IMR-90 (cell line): ENCODE data around the gene DPF1. TPM values are rescaled to one million over a fixed set of nuclear protein-coding genes. Genes with fewer than 3 reads are reported as not detected.

ENCODE experiments used
- ATAC-seq: fragments of 200-7000 bp; cut with Tn5 transposase; 2 replicates; pipeline ENCODE4 v1.9.1; 2020; ENCODE audit warnings: low read depth, mild to moderate bottlenecking, moderate library complexity
- BruUV-seq: library from RNA; stranded (reverse); fragments of 400-500 nt; replicated peaks from 2 replicates; lab custom pipeline; 2021; lab: Mats Ljungman, UMichigan
- CTCF ChIA-PET: fragments of 300-600 bp; formaldehyde crosslinking; extraction: SDS; loops from one replicate; lab custom pipeline; 2021; ENCODE audit warnings: antibody characterized with exemption; lab: Yijun Ruan, JAX
- POLR2A ChIA-PET: fragments of 300-600 bp; sonication (Branson Sonifier 250); formaldehyde crosslinking; loops from one replicate; lab custom pipeline; 2022; ENCODE audit warnings: antibody characterized with exemption; ENCODE audit not compliant: unreplicated experiment; lab: Charles Lee
- DNase-seq: peaks from one replicate; pipeline ENCODE4 v3.0.0; 2013
- H2AFZ ChIP-seq: replicated peaks from 2 replicates; pipeline ENCODE3; 2013; ENCODE audit warnings: low read length, mild to moderate bottlenecking; ENCODE audit not compliant: poor library complexity
- H2AK5ac ChIP-seq: 2 replicates; pipeline ENCODE4 v1.6.1; 2013; ENCODE audit warnings: low read depth, low read length, inconsistent platforms
- H2AK9ac ChIP-seq: replicated peaks from 2 replicates; pipeline ENCODE3; 2013; ENCODE audit warnings: mild to moderate bottlenecking, low read depth, low read length, moderate library complexity; ENCODE audit not compliant: poor library complexity
- H2BK120ac ChIP-seq: 2 replicates; pipeline ENCODE4 v1.6.1; 2013; ENCODE audit warnings: low read depth, low read length, inconsistent platforms
- H2BK15ac ChIP-seq: 3 replicates; pipeline ENCODE4 v1.6.1; 2013; ENCODE audit warnings: low read depth, low read length, inconsistent platforms
- H2BK20ac ChIP-seq: 2 replicates; pipeline ENCODE4 v1.6.1; 2013; ENCODE audit warnings: low read depth, mild to moderate bottlenecking, inconsistent platforms, low read length, moderate library complexity
- H2BK5ac ChIP-seq: 2 replicates; pipeline ENCODE4 v1.6.1; 2013; ENCODE audit warnings: mild to moderate bottlenecking, low read depth, low read length, inconsistent platforms; ENCODE audit not compliant: poor library complexity, severe bottlenecking
- H3K14ac ChIP-seq: replicated peaks from 2 replicates; pipeline ENCODE4 v1.6.1; 2013; ENCODE audit warnings: low read depth, low read length, inconsistent platforms
- H3K18ac ChIP-seq: 2 replicates; pipeline ENCODE4 v1.6.1; 2013; ENCODE audit warnings: low read depth, low read length, control low read depth
- H3K23ac ChIP-seq: 2 replicates; pipeline ENCODE4 v1.6.1; 2013; ENCODE audit warnings: low read depth, low read length, inconsistent platforms
- H3K27ac ChIP-seq: 2 replicates; pipeline ENCODE4 v1.5.1; 2013; ENCODE audit warnings: mild to moderate bottlenecking, control low read depth, low read length; ENCODE audit not compliant: insufficient read depth
- H3K27me3 ChIP-seq: 2 replicates; pipeline ENCODE4 v1.6.1; 2013; ENCODE audit warnings: low read length; ENCODE audit not compliant: control insufficient read depth, insufficient read depth
- H3K36me3 ChIP-seq: 2 replicates; pipeline ENCODE4 v1.6.1; 2013; ENCODE audit warnings: low read length, mixed read lengths; ENCODE audit not compliant: control insufficient read depth, insufficient read depth
- H3K4ac ChIP-seq: 2 replicates; pipeline ENCODE4 v1.6.1; 2013; ENCODE audit warnings: low read depth, low read length, inconsistent platforms
- H3K4me1 ChIP-seq: 2 replicates; pipeline ENCODE4 v1.6.1; 2013; ENCODE audit warnings: low read length, mixed read lengths; ENCODE audit not compliant: control insufficient read depth, insufficient read depth
- H3K4me2 ChIP-seq: 2 replicates; pipeline ENCODE4 v1.6.1; 2013; ENCODE audit warnings: low read depth, mild to moderate bottlenecking, control low read depth, low read length, moderate library complexity
- H3K4me3 ChIP-seq: 2 replicates; pipeline ENCODE4 v1.5.1; 2013; ENCODE audit warnings: low read depth, mild to moderate bottlenecking, control low read depth, low read length, moderate library complexity; ENCODE audit not compliant: insufficient read depth
- H3K56ac ChIP-seq: 2 replicates; pipeline ENCODE4 v1.6.1; 2013; ENCODE audit warnings: low read length, inconsistent platforms; ENCODE audit not compliant: insufficient read depth; ENCODE audit errors: extremely low read depth
- H3K79me1 ChIP-seq, 2 experiments: 2 replicates each; pipeline ENCODE4 v1.6.1; 2013; ENCODE audit warnings: low read length in 2 of 2, inconsistent platforms in 1 of 2, low read depth in 1 of 2
- H3K9ac ChIP-seq: 2 replicates; pipeline ENCODE4 v1.6.1; 2013; ENCODE audit warnings: low read depth, low read length, control low read depth
- H3K9me1 ChIP-seq: 2 replicates; pipeline ENCODE4 v1.6.1; 2013; ENCODE audit warnings: low read length, inconsistent platforms; ENCODE audit not compliant: insufficient read depth
- H3K9me3 ChIP-seq: 2 replicates; pipeline ENCODE4 v1.6.1; 2013; ENCODE audit warnings: low read length; ENCODE audit not compliant: control insufficient read depth, insufficient read depth
- H4K20me1 ChIP-seq: 2 replicates; pipeline ENCODE4 v1.6.1; 2013; ENCODE audit warnings: low read length, inconsistent platforms; ENCODE audit not compliant: insufficient read depth
- H4K5ac ChIP-seq: 2 replicates; pipeline ENCODE4 v1.6.1; 2013; ENCODE audit warnings: mild to moderate bottlenecking, low read depth, low read length, control low read depth
- H4K8ac ChIP-seq, 2 experiments: 2 replicates each; pipeline ENCODE4 v1.6.1; 2013; ENCODE audit warnings: low read depth in 2 of 2, low read length in 2 of 2, control low read depth in 1 of 2, inconsistent platforms in 1 of 2
- H4K91ac ChIP-seq: 2 replicates; pipeline ENCODE4 v1.6.1; 2013; ENCODE audit warnings: low read depth, low read length, inconsistent platforms; ENCODE audit not compliant: insufficient read depth
- BHLHE40 ChIP-seq: fragments of 150-350 bp; IDR thresholded peaks from 2 replicates; pipeline ENCODE4 v1.6.1; 2016; ENCODE audit warnings: mild to moderate bottlenecking, low read depth, low read length
- CEBPB ChIP-seq: IDR thresholded peaks from 2 replicates; pipeline ENCODE4 v1.6.1; 2012; ENCODE audit warnings: low read depth, low read length, improper control_type of control experiment
- CHD1 ChIP-seq: IDR thresholded peaks from 2 replicates; pipeline ENCODE4 v1.6.1; 2012; ENCODE audit warnings: low read depth, low read length, improper control_type of control experiment
- CTCF ChIP-seq: conservative IDR thresholded peaks from 2 replicates; pipeline ENCODE4 v1.5.1; 2012; ENCODE audit warnings: mild to moderate bottlenecking, low read depth, low read length, improper control_type of control experiment
- ELK1 ChIP-seq: fragments of 150-350 bp; IDR thresholded peaks from 2 replicates; pipeline ENCODE4 v1.6.1; 2016; ENCODE audit warnings: low read depth, mild to moderate bottlenecking, low read length, moderate library complexity, borderline replicate concordance
- FOS ChIP-seq: fragments of 150-350 bp; IDR thresholded peaks from 2 replicates; pipeline ENCODE4 v1.6.1; 2016; ENCODE audit warnings: low read depth, low read length
- MAFK ChIP-seq: IDR thresholded peaks from 2 replicates; pipeline ENCODE4 v1.6.1; 2012; ENCODE audit warnings: low read depth, low read length, improper control_type of control experiment
- MAZ ChIP-seq: IDR thresholded peaks from 2 replicates; pipeline ENCODE4 v1.6.1; 2012; ENCODE audit warnings: low read depth, mild to moderate bottlenecking, low read length, improper control_type of control experiment, moderate library complexity, borderline replicate concordance
- MXI1 ChIP-seq: IDR thresholded peaks from 2 replicates; pipeline ENCODE4 v1.6.1; 2012; ENCODE audit warnings: low read depth, mild to moderate bottlenecking, low read length, moderate library complexity, borderline replicate concordance
- NFE2L2 ChIP-seq: fragments of 150-350 bp; IDR thresholded peaks from 2 replicates; pipeline ENCODE4 v1.6.1; 2016; ENCODE audit warnings: low read depth, mild to moderate bottlenecking, low read length
- RAD21 ChIP-seq: IDR thresholded peaks from 2 replicates; pipeline ENCODE4 v1.6.1; 2012; ENCODE audit warnings: low read length, improper control_type of control experiment
- RCOR1 ChIP-seq: IDR thresholded peaks from 2 replicates; pipeline ENCODE4 v1.6.1; 2012; ENCODE audit warnings: mild to moderate bottlenecking, low read length, improper control_type of control experiment; ENCODE audit not compliant: insufficient replicate concordance
- SMC3 ChIP-seq: fragments of 150-350 bp; IDR thresholded peaks from 2 replicates; pipeline ENCODE4 v1.6.1; 2016; ENCODE audit warnings: low read depth, mild to moderate bottlenecking, antibody characterized with exemption, low read length, moderate library complexity
- USF2 ChIP-seq: fragments of 150-350 bp; IDR thresholded peaks from 2 replicates; pipeline ENCODE4 v1.6.1; 2017; ENCODE audit warnings: mild to moderate bottlenecking, antibody characterized with exemption, low read length, low read depth
- WGBS, 2 experiments: methylation state at CpG; one replicate each; pipeline versions ENCODE4 v1.1.5 to v1.1.7; 2013; ENCODE audit warnings: missing lambda C conversion rate in 2 of 2; ENCODE audit not compliant: insufficient read length in 1 of 2; ENCODE audit errors: extremely low coverage in 2 of 2; 5-methylcytosine and 5-hydroxymethylcytosine counted together
- dilution Hi-C: fragments of 300-500 bp; cut with HindIII; formaldehyde crosslinking; loops from one replicate; pipeline ENCODE4 v1.14.3; 2018; ENCODE audit warnings: low sequenced_read_pairs; ENCODE audit not compliant: unreplicated experiment
- in situ Hi-C: fragments of 300-500 bp; cut with MboI; formaldehyde crosslinking; loops from 3 replicates; pipeline ENCODE4 v1.14.3; 2019; ENCODE audit warnings: low sequenced_read_pairs, inconsistent platforms, mixed read lengths
- intact Hi-C: fragments of 100-400 bp; cut with micrococcal nuclease; formaldehyde crosslinking; loops from 2 replicates; pipeline ENCODE4 v1.10.0; 2022
- polyA plus RNA-seq, 3 experiments: library from polyadenylated mRNA; depleted of rRNA; stranded (reverse); fragments of >200 nt; gene quantifications; 2 replicates each; pipeline ENCODE4 v1.2.3, GENCODE V29; 2012; ENCODE audit warnings: low replicate concordance in 1 of 3
- total RNA-seq: library from RNA; depleted of rRNA; stranded (reverse); fragments of >200 nt; gene quantifications from 2 replicates; pipeline ENCODE4 v1.2.3, GENCODE V29; 2012

The DPF1 gene
- total and polyA plus RNA-seq, 2 of the 4 experiments (the other 2 are of a cell fraction), result 3.2 to 5.5 TPM

- Histone ChIP-seq H3K4me1 (no peaks in the 10 kb centered on the region), H3K4me2 (no peak overlapping the region), H4K8ac (no peak overlapping the region), H2BK15ac (no peak overlapping the region), H3K4me3 (no peak overlapping the region), H3K23ac (no peak overlapping the region), H3K9ac (no peak overlapping the region), H2AFZ (no peak overlapping the region), H2BK120ac (no peak overlapping the region), H3K27me3 (no peaks in the 10 kb centered on the region), H3K36me3 (peaks cover 13% of the 10 kb centered on the region), H3K14ac (no peak overlapping the region), H2AK5ac (no peak overlapping the region), H2BK5ac (no peak overlapping the region), H4K91ac (no peak overlapping the region), H2AK9ac (no peak overlapping the region), H4K20me1 (no peaks in the 10 kb centered on the region), H3K56ac (no peak overlapping the region), H3K79me1 (peaks cover 0 to 12% of the 10 kb centered on the region in 2 experiments; a peak in 2 of 4 replicates), H3K9me3 (no peaks in the 10 kb centered on the region), H4K5ac (no peak overlapping the region), H3K18ac (no peak overlapping the region), H3K4ac (no peak overlapping the region), H3K27ac (no peak overlapping the region), H3K9me1 (peaks cover 6% of the 10 kb centered on the region; the same call in 1 of the 2 replicates), H2BK20ac (no peak overlapping the region)
- POLR2A ChIA-PET, result no interaction called here
- TF ChIP-seq CTCF (no peak), MAFK (no peak), CHD1 (no peak), RCOR1 (no peak), RAD21 (no peak), MAZ (no peak), NFE2L2 (no peak), BHLHE40 (no peak), FOS (no peak), CEBPB (no peak), MXI1 (no peak), ELK1 (no peak), SMC3 (no peak), USF2 (no peak)
- WGBS, 2 experiments, result 93% methylated on average over 7 of the region's 13 CpGs; no CpG with 5 or more reads in 1 of the 2 experiments
- no TSS peak for BruUV-seq
- dilution Hi-C loops, result no loop called here
- CTCF ChIA-PET, result no interaction called here
- intact Hi-C loops, result no loop called here
- DNase-seq, result no peak
- in situ Hi-C loops, result no loop called here
- no peak for ATAC-seq
Observed at GRCh38 chr19:38191747-38192146, 32.3 kb downstream of the DPF1 start.
